BLaER1 (cell line): ENCODE data around the gene TCF12.
A peak's percentile ranks its signal among the peaks of the same experiment; 100 is the strongest.

Experiments
- H3K27ac ChIP-seq: shearing (Covaris generic); formaldehyde crosslinking; 2 replicates; pipeline ENCODE4 v1.8.1; 2022
- H3K27me3 ChIP-seq: shearing (Covaris generic); formaldehyde crosslinking; 2 replicates; pipeline ENCODE4 v1.8.1; 2022
- H3K36me3 ChIP-seq: shearing (Covaris generic); formaldehyde crosslinking; 2 replicates; pipeline ENCODE4 v1.8.1; 2022
- H3K4me1 ChIP-seq: shearing (Covaris generic); formaldehyde crosslinking; 2 replicates; pipeline ENCODE4 v1.8.1; 2022
- H3K4me2 ChIP-seq: shearing (Covaris generic); formaldehyde crosslinking; 2 replicates; pipeline ENCODE4 v1.8.1; 2022
- H3K4me3 ChIP-seq: shearing (Covaris generic); formaldehyde crosslinking; 2 replicates; pipeline ENCODE4 v1.8.1; 2022
- H3K9ac ChIP-seq: shearing (Covaris generic); formaldehyde crosslinking; 2 replicates; pipeline ENCODE4 v1.8.1; 2022
- H3K9me3 ChIP-seq: shearing (Covaris generic); formaldehyde crosslinking; 2 replicates; pipeline ENCODE4 v1.8.1; 2022
- H4K20me1 ChIP-seq: shearing (Covaris generic); formaldehyde crosslinking; 2 replicates; pipeline ENCODE4 v1.8.1; 2022
- Cebpa-rat ChIP-seq: shearing (Covaris generic); IDR thresholded peaks from 2 replicates; pipeline ENCODE4 v1.8.1; 2022

TCF12 gene

GRCh38 chr15:57201578-57201977 lies 283.1 kb downstream of the TCF12 start:
- no peaks in the 10 kb centered on the region for H3K27me3 ChIP-seq
- H3K27ac ChIP-seq: no peak overlapping the region
- H3K36me3 ChIP-seq: peaks cover 48% of the 10 kb centered on the region
- H3K4me3 ChIP-seq: no peak overlapping the region
- no peak overlapping the region for H3K4me2 ChIP-seq
- no peaks in the 10 kb centered on the region for H3K9me3 ChIP-seq
- no peak for TF ChIP-seq Cebpa-rat
- no peaks in the 10 kb centered on the region for H3K4me1 ChIP-seq
- no peak overlapping the region for H3K9ac ChIP-seq
- H4K20me1 ChIP-seq: peaks cover 47% of the 10 kb centered on the region

DNA sequence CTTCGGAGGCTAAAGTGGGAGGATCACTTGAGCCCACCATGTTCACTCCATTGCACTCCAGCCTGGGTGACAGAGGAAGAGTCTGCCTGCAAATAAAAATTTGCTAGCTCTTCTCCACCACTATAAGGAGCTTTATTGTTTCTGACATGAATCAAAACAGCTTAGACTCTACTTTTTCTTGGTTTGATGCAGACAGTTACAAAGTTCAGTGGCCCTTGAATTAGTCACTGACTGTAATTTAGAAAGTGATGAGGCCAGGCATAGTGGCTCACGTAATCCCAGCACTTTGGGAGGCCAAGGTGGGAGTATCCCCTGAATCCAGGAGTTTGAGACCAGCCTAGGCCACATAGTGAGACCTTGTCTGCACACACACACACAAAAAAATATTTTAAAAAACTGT lies 285.5 kb downstream of the TCF12 start:
- Histone ChIP-seq H3K4me2 (no peak overlapping the region), H3K27me3 (no peaks in the 10 kb centered on the region), H3K4me3 (no peak overlapping the region), H3K9me3 (no peaks in the 10 kb centered on the region), H3K4me1 (peaks cover 5% of the 10 kb centered on the region; the same call in 1 of the 2 replicates), H3K36me3 (peaks cover 39% of the 10 kb centered on the region), H4K20me1 (peaks cover 40% of the 10 kb centered on the region), H3K27ac (no peak overlapping the region), H3K9ac (no peak overlapping the region)
- no peak for TF ChIP-seq Cebpa-rat

GRCh38 chr15:57205027-57205855 lies 286.8 kb downstream of the TCF12 start:
- no peak overlapping the region for H3K4me2 ChIP-seq
- H3K4me3 ChIP-seq: no peak overlapping the region
- no peaks in the 10 kb centered on the region for H3K9me3 ChIP-seq
- no peak for TF ChIP-seq Cebpa-rat
- peaks cover 6% of the 10 kb centered on the region; the same call in 1 of the 2 replicates for H3K4me1 ChIP-seq
- H3K27me3 ChIP-seq: no peaks in the 10 kb centered on the region
- peaks cover 37% of the 10 kb centered on the region for H3K36me3 ChIP-seq
- H4K20me1 ChIP-seq: peaks cover 38% of the 10 kb centered on the region
- H3K27ac ChIP-seq: no peak overlapping the region
- no peak overlapping the region for H3K9ac ChIP-seq

DNA sequence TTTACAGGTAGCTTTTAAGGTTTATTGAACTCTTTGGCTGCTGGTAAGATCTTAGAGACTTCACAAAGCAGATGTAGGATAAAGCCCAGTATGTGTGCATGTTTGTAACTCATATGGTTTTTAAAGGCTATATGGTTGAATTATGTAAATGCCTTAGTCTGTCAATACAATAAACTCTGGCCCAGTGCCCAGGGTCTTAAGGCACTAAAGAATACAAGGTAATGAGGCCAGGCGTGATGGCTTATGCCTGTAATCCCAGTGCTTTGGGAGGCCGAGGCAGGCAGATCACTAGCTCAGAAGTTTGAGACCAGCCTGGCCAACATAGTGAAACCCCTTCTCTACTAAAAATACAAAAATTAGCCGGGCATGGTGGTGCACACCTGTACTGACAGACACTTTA lies 287.6 kb downstream of the TCF12 start:
- H3K27me3 ChIP-seq: no peaks in the 10 kb centered on the region
- peaks cover 39% of the 10 kb centered on the region for H4K20me1 ChIP-seq
- no peak overlapping the region for H3K4me2 ChIP-seq
- H3K36me3 ChIP-seq: peaks cover 34% of the 10 kb centered on the region
- no peak overlapping the region for H3K27ac ChIP-seq
- peaks cover 6% of the 10 kb centered on the region; the same call in 1 of the 2 replicates for H3K4me1 ChIP-seq
- no peak for TF ChIP-seq Cebpa-rat
- no peak overlapping the region for H3K4me3 ChIP-seq
- H3K9me3 ChIP-seq: no peaks in the 10 kb centered on the region
- no peak overlapping the region for H3K9ac ChIP-seq

DNA sequence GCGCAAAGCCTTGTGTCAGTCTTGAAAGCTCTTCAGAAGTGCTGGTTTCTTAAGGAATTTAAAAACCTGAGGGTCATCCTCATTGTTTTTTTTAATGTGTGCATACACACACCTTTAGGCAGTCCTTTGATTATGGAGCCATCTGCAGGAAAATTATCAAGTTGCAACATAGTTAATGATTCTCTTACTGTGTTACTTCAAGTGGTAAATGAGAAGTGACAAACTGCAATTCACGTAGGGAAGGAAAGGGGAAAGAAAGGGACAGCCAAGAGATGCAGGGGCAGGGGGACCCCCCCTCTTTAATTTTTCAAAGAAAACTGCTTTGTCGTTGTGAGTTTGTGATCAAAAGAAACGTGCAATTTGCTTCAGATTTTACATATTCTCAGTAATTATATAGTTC lies 295.4 kb downstream of the TCF12 start:
- TF ChIP-seq Cebpa-rat: no peak
- H3K4me1 ChIP-seq: peaks cover 18% of the 10 kb centered on the region
- H3K9me3 ChIP-seq: no peaks in the 10 kb centered on the region
- H3K4me3 ChIP-seq: no peak overlapping the region
- no peak overlapping the region for H3K9ac ChIP-seq
- peaks cover 84% of the 10 kb centered on the region for H4K20me1 ChIP-seq
- no peak overlapping the region for H3K4me2 ChIP-seq
- peaks cover under 1% of the 10 kb centered on the region for H3K36me3 ChIP-seq
- no peaks in the 10 kb centered on the region for H3K27me3 ChIP-seq
- H3K27ac ChIP-seq: no peak overlapping the region

DNA sequence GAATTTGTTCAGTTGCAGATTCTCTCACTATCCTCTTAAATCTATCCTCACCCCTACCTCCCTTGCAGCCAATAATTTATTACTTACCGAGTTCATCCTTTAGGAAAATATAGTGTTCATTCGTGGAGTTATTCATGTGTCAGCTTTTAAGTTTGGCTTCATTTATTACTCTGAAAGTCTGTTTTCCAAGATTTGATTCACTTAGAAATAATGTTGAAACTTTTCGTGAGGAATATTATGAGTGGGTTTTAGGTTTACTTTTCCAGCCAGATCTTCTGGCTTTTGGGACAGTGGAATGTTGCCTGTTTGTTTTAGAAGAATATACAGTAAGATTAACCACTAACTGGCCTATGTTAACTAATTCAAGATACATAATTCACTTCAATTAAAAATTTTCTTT lies 296.9 kb downstream of the TCF12 start:
- H3K4me2 ChIP-seq: no peak overlapping the region
- H3K27me3 ChIP-seq: no peaks in the 10 kb centered on the region
- TF ChIP-seq Cebpa-rat: no peak
- H3K36me3 ChIP-seq: no peaks in the 10 kb centered on the region
- no peak overlapping the region for H3K9ac ChIP-seq
- H3K4me3 ChIP-seq: no peak overlapping the region
- H4K20me1 ChIP-seq: peaks cover 98% of the 10 kb centered on the region
- peaks cover 31% of the 10 kb centered on the region for H3K4me1 ChIP-seq
- no peaks in the 10 kb centered on the region for H3K9me3 ChIP-seq
- H3K27ac ChIP-seq: no peak overlapping the region

GRCh38 chr15:57215881-57216280 lies 297.4 kb downstream of the TCF12 start:
- peaks cover 31% of the 10 kb centered on the region for H3K4me1 ChIP-seq
- no peak overlapping the region for H3K4me3 ChIP-seq
- no peaks in the 10 kb centered on the region for H3K9me3 ChIP-seq
- H3K36me3 ChIP-seq: no peaks in the 10 kb centered on the region
- no peak overlapping the region for H3K27ac ChIP-seq
- H3K9ac ChIP-seq: no peak overlapping the region
- TF ChIP-seq Cebpa-rat: no peak
- H3K4me2 ChIP-seq: no peak overlapping the region
- no peaks in the 10 kb centered on the region for H3K27me3 ChIP-seq
- peaks cover 96% of the 10 kb centered on the region for H4K20me1 ChIP-seq

DNA sequence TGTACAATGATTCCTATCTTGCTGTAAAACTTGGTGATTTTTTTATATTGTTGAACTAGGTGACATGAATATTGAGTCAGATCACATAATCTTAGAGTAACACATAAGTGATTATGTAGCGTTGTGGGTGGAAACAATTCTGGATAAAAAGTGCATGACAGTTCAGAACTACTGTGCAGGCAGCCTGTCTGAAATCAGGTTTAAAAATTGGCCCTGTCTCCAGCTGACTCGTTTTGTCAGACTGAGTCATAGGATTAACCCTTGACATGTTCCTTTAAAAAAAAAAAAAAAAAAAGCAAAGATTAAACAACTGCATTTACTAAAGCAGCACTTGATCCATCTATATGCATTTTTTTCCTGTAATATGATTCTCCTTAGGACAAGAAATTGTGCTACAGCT lies 297.8 kb downstream of the TCF12 start:
- H3K4me1 ChIP-seq: peaks cover 31% of the 10 kb centered on the region
- no peak overlapping the region for H3K4me2 ChIP-seq

DNA sequence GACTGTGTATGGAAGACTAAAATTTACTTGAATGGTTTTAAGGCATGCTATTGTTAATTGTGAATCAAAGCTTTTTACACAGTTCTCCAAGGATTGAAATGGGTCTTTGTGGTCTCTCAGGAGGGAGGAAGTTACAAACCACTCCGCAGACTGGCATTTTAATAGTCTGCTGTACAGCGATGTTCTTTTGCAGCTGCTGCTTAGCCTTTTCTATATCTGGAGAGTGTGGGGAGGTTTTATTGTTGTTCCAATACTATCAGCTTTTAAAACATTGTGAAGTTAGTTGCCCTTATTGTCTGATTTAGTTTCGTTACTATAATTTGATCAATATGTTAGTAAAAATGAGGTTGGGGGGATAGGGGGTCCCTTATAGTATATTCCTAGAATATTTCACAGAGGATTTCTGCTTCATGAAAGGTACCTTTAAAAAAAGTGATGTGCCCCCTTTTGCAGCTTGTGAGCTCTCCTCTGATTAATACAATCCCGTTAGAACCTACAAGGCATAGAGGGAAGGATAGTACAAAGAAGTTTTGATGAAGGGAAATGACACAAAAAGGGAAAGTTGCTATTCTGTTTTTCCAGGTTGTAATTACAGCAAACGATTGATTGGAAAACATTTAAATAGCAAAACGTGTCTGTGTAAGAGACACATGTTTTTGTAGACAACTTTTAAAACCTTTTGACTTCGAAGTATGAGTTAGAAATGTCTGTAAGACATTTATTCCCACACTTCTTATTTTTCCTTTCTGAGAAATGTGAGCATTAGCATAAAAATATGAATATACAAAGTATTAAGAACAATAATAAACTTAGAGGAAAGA lies 299.5 kb downstream of the TCF12 start:
- Histone ChIP-seq H4K20me1 (peaks cover 83% of the 10 kb centered on the region), H3K4me2 (peak overlapping the region; percentile 45; the same call in 1 of the 2 replicates), H3K9me3 (no peaks in the 10 kb centered on the region), H3K4me3 (no peak overlapping the region), H3K27ac (no peak overlapping the region), H3K9ac (no peak overlapping the region), H3K4me1 (peaks cover 31% of the 10 kb centered on the region), H3K36me3 (no peaks in the 10 kb centered on the region), H3K27me3 (no peaks in the 10 kb centered on the region)
- no peak for TF ChIP-seq Cebpa-rat

More for the DNA sequence above, 297.8 kb downstream of the TCF12 start:
- H3K4me3 ChIP-seq: no peak overlapping the region
- H3K36me3 ChIP-seq: no peaks in the 10 kb centered on the region
- H4K20me1 ChIP-seq: peaks cover 96% of the 10 kb centered on the region
- no peak overlapping the region for H3K27ac ChIP-seq
- H3K9me3 ChIP-seq: no peaks in the 10 kb centered on the region
- no peak overlapping the region for H3K9ac ChIP-seq
- H3K27me3 ChIP-seq: no peaks in the 10 kb centered on the region
- TF ChIP-seq Cebpa-rat: no peak
